Measurements from ENCODE around the gene MPPE1.

Gene MPPE1

DNA sequence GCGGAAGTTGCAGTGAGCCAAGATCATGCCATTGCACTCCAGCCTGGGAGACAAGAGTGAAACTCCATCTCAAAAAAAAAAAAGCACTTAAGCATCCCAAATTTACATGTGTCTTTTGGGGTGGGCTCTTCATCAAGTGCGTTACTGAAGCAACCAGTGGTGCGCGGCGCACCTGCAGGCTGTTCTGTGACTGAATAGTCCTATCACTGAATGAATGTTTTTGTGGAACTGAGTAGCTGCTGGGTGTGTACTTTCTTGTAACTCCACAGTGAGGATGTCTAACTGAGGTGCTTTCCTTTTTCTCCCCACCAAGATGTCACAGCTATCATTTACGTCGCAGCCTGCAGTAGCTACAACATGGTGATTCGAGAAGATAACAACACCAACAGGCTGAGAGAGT lies 39.9 kb downstream of the MPPE1 start:
- TF ChIP-seq, protein P1, sequence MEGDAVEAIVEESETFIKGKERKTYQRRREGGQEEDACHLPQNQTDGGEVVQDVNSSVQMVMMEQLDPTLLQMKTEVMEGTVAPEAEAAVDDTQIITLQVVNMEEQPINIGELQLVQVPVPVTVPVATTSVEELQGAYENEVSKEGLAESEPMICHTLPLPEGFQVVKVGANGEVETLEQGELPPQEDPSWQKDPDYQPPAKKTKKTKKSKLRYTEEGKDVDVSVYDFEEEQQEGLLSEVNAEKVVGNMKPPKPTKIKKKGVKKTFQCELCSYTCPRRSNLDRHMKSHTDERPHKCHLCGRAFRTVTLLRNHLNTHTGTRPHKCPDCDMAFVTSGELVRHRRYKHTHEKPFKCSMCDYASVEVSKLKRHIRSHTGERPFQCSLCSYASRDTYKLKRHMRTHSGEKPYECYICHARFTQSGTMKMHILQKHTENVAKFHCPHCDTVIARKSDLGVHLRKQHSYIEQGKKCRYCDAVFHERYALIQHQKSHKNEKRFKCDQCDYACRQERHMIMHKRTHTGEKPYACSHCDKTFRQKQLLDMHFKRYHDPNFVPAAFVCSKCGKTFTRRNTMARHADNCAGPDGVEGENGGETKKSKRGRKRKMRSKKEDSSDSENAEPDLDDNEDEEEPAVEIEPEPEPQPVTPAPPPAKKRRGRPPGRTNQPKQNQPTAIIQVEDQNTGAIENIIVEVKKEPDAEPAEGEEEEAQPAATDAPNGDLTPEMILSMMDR (IDR thresholded peaks at IDR 0.05): no peak
- no peak for TF ChIP-seq ZFX (IDR thresholded peaks at IDR 0.05; ENCODE audit: borderline replicate concordance)
- no peak overlapping the region for H3K27ac ChIP-seq

DNA sequence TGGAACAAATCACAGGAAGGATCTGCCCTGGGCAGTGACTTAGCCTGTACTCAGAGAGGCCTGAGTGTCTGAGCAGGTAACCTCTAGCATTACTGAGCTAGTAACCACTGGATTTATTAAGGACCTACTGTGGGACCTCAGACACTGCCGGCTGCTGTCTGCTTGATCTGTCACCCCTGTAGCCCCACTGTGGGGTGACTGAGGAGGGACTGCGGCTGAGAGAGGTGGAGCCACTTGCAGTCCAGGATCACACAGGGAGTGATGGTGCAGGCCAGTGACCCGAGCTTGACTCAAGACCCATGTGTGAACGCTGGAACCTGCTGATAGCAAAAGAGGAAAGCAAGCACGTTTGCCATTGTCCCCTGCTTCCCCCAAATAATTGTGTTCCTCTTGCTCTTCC lies 41.4 kb downstream of the MPPE1 start:
- no peak for TF ChIP-seq ZFX (IDR thresholded peaks at IDR 0.05; ENCODE audit: borderline replicate concordance)
- TF ChIP-seq, protein P1 (IDR thresholded peaks at IDR 0.05): no peak
- H3K27ac ChIP-seq: no peak overlapping the region

DNA sequence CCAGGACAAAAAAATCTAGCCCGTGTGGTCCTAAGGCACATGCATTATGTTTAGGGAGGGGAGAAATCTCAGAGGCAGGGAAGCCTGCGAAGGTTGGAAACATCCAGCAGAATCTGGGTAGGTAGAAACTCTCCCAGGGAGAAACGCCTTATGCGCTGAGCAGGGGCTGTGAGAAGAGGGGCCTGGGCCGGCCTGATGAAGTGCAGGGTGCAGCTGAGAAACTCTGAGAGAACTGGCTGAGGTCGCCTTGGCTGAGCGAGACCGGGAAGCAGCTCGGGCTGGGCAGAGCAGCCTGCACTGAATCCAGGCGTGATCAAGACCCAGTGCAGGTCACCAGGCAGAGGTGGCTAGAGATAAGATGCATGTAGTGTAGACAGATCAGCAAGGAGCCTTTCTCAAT lies 41.8 kb downstream of the MPPE1 start:
- no peak for TF ChIP-seq ZFX (IDR thresholded peaks at IDR 0.05; ENCODE audit: borderline replicate concordance)
- TF ChIP-seq, protein P1 (IDR thresholded peaks at IDR 0.05): no peak
- no peak overlapping the region for H3K27ac ChIP-seq

DNA sequence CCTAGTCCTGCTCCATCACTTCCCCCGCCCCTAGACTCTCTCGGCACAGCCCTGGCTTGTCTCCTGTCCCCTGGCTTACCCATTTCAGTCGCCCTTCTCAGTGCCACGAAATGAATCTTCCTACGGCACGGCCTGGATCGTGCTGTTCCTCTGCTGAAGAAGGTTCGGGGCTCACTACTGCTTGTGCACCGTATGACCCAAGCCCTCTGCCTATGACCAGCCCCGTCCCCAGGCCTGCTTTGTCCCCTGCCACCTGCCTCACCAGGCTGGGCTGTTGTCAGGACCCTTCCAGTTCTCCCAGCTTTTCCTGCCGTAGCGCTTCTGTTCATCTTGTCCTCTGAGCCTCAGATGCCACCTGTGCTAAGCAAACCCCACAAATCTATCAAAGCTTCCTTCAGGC lies 43.0 kb downstream of the MPPE1 start:
- H3K27ac ChIP-seq: no peak overlapping the region
- TF ChIP-seq, protein P1 (IDR thresholded peaks at IDR 0.05): no peak

DNA sequence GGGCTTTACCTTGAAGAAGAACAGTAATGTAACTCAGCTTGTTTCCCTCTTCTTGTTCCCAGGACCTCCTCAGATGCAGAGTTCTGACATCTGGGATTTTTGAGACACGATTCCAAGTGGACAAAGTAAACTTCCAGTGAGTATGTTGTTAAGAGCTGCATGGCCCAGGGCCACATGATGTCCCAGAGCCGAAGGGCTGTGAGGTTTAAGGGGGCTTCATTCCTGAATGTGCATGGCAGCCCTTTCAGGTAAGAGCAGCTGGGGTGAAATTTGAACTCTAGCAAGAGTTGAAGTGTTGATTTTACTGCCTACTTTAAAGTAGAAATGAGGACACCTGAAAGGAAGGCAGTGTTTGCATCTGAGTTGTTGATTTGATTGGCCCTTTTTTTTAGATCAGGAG lies 43.6 kb downstream of the MPPE1 start:
- no peak overlapping the region for H3K27ac ChIP-seq
- no peak for TF ChIP-seq ZFX (IDR thresholded peaks at IDR 0.05; ENCODE audit: borderline replicate concordance)
- TF ChIP-seq, protein P1 (IDR thresholded peaks at IDR 0.05): no peak

DNA sequence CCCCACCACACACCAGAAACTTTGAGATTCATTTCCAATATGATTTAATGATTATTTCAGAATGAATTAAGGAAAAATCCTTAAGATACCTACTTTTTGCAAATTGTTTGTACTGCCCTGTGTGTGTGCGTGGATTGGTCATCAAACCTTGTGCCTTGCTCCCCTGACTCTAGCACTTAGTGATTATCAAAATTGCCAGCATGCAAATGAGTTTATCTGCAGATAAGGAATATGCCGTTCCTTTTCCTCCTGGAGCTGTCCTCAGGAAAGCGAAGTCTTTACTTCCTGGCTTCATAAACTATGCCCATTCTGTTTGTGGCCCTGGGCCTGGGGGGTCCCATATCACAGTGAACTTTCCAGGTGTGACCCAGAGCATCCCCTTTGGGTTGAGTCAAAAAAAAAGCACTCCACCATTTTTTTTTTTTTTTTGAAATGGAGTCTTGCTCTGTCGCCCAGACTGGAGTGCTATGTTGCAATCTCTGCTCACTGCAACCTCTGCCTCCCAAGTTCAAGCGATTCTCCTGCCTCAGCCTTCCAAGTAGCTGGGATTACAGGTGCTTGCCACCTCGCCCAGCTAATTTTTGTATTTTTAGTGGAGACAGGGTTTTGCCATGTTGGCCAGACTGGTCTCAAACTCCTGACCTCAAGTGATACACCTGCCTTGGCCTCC lies 45.5 kb downstream of the MPPE1 start:
- TF ChIP-seq, protein P1 (IDR thresholded peaks at IDR 0.05): no peak
- TF ChIP-seq ZFX (IDR thresholded peaks at IDR 0.05; ENCODE audit: borderline replicate concordance): no peak
- H3K27ac ChIP-seq: no peak overlapping the region

DNA sequence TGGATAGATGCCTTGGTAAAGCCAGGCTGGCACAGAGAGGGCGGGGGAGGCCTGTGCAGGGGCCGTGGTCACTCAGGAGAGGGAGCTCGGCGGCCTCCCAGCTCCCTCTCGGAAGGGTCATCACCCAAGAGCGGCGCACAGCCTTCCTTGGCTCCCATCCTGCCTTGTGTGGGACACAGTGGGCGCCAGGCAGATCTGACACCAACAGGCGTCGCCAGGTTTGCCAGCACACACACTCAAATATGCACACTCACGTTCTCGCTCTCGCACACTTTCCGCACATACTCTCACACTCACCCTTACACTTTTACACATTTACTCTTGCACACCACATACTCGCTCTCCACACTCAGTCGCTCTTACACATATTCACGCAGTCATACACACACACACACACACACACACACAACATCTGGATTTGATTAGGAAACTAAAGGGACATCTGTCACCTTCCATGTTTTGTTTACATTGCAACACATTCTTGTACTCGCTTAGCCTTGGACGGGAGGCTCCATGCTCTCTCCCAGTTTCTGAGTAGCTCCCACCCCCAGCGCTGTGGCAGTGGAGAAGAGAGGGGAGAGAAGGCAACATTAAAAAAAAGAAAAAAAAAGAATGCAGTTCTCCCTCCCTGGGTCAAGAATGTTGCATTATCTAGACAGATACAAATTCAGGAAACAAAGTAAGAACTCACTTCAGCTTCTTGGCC lies 46.4 kb downstream of the MPPE1 start:
- TF ChIP-seq, protein P1 (IDR thresholded peaks at IDR 0.05): no peak
- H3K27ac ChIP-seq: no peak overlapping the region
